Cerebellar cortex (tissue), 1 donor: ENCODE data around the gene MALAT1.

Experiments
- DNase-seq: peaks from one replicate; pipeline ENCODE4 v3.0.0-alpha.2; 2015; ENCODE audit warnings: low spot score

The MALAT1 gene

GRCh38 chr11:65479184-65480145, 19.4 kb upstream of the MALAT1 start:
- peak; percentile 85 for DNase-seq

GRCh38 chr11:65482306-65482850, 16.5 kb upstream of the MALAT1 start:
- DNase-seq: peak; percentile 50

DNA sequence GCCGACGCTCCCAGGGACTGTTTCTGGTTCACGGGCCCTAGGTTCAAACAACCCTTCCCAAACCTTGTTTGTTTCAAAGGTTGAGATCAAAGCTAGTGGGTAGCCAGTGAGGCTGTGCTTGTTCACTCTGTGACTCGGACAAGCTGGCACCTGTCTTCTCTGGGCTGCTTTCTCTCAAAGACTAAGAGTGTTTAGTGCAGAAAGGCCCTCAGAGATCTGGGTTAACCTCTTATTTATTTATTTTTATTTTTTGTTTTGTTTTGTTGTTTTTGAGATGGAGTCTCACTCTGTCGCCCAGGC, 13.0 kb upstream of the MALAT1 start:
- DNase-seq: peak; percentile 71

GRCh38 chr11:65486570-65487466, 12.0 kb upstream of the MALAT1 start:
- DNase-seq: no peak

GRCh38 chr11:65487467-65488272, 11.2 kb upstream of the MALAT1 start:
- DNase-seq: peak; percentile 100

DNA sequence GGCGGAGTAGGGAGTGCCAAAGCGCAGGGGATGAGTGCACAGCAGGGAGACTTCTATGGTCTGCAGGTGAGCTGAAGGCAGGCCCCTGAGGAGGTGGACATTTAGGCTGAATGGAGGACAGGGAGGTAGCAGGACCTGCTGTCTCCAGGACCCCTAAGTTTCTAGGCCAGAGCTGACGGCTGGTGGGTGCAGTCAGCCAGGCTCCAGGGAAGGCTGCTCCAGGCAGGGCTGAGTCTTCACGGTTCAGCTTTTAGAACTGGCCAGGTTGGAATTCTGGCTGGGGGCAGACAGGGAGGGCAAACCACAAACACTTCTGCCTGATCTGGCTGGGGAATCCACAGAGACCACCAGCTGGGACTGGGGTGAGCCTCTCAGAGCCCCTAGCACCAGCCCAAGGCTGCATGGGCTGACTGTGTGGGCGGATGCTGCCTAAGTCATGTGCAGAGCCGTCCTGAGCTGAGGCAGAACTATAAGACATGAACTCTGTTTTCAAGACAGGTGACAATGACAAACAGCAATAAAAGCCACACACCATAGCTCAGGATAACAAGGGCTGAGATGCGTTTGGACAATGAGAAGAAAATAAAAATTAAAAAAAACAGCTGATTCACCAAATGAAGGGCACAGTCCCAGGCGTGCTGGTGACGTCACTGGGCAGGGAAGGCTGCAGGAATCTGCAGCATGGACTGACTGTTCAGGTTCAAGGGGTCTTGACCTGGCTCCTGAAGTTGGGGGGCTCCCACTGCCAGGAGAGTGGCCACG, 10.4 kb upstream of the MALAT1 start:
- peak; percentile 70 for DNase-seq

- DNase-seq: peak; percentile 97
Measured at GRCh38 chr11:65489035-65489705, 9.7 kb upstream of the MALAT1 start.

DNA sequence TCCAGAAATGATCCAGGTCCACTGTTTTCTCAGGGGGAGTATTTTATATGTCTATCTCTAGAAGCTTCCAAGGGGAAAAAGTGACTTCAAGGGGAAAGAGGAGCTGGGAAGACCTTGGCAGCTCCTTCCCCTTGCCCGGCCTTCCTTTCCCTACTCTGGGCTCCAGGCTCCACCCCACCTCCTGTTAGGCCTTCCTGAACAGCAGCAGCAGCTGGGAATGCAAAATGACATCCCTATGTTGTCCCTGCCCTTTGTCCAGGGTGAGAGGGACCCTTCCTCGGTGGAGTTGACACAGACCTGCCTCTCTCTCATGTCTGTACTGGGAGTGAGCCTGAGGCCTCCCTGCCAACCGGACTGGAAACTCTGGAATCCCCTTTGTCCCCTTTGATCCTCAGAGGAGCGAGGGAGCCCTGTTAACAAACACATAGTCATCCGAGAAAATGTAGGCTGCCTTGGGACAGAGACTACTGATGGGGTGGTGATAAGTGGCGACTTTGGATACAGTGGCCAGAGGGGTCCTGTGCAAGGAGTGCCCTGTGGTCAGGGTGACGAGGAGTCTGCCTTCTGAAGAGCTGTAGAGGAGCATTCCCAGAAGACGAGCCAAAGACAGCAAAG, 9.0 kb upstream of the MALAT1 start:
- peak; percentile 29 for DNase-seq

DNA sequence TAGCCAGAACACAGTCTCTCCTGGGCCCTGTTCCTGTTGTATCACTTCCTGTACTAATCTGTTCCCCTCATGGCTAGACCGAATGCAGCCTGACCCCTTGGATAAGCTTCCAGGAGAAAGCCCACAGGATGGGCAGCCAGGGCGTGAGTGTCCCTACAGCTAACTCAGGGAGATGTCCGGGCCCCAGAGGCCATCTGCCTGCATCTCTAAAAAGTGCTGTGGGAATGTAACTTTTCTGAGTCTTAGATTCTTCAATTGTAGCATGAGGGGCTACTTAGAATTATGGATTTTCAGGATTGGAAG, 7.7 kb upstream of the MALAT1 start:
- DNase-seq: no peak

DNA sequence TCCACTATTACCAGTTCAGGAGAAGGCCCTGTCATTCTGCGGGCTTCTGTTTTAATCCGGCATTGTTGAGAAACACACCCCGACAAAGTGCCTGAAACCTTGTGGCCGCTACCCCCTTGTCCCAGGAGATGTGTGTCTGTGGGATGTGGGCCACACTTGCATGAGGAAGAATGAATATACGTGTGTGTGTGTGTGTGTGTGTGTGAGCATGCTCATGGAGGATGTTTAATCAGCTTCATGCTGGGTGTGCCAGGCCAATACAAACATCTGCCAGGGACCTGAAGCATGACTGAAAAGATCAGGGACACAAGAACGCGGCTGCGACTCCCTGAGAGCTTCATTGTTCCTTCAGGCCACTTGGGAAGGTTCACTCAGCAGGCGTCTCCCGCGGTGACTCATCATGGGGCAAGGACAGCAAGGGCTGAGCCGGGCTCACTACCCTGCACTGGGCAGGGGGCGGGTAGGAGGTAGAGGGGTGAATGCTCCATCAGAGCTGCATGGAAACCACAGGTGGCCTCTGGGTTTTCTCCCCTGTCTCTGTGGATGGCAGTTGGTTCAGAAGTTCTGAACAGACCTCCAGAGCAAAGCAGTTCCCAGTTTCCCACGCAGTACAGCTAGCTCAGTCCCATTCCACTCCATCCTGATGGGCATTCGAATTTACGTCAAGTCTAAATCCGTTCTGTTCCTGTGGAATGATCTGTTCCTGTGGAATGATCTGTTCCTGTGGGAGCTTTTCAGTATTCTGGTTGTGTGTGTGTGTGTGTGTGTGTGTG, 7.0 kb upstream of the MALAT1 start:
- peak; percentile 48 for DNase-seq

DNA sequence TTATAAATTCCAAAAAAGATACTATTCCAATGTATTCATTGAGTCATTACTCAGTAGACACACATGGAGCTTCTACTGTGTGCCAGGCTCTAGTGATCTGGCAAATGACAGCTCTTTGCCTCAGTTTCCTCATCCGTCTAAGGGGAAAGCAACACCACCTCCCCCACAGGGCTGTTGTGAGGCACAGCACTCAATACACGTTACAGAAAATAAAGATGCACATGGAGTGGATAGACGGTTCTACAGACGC, 6.5 kb upstream of the MALAT1 start:
- no peak for DNase-seq

GRCh38 chr11:65492637-65493366, 6.0 kb upstream of the MALAT1 start:
- DNase-seq: peak; percentile 85

- DNase-seq: peak; percentile 90
Measured at GRCh38 chr11:65493367-65494176, 5.3 kb upstream of the MALAT1 start.

- DNase-seq: peak; percentile 66
Measured at GRCh38 chr11:65496304-65497140, 2.3 kb upstream of the MALAT1 start.

DNA sequence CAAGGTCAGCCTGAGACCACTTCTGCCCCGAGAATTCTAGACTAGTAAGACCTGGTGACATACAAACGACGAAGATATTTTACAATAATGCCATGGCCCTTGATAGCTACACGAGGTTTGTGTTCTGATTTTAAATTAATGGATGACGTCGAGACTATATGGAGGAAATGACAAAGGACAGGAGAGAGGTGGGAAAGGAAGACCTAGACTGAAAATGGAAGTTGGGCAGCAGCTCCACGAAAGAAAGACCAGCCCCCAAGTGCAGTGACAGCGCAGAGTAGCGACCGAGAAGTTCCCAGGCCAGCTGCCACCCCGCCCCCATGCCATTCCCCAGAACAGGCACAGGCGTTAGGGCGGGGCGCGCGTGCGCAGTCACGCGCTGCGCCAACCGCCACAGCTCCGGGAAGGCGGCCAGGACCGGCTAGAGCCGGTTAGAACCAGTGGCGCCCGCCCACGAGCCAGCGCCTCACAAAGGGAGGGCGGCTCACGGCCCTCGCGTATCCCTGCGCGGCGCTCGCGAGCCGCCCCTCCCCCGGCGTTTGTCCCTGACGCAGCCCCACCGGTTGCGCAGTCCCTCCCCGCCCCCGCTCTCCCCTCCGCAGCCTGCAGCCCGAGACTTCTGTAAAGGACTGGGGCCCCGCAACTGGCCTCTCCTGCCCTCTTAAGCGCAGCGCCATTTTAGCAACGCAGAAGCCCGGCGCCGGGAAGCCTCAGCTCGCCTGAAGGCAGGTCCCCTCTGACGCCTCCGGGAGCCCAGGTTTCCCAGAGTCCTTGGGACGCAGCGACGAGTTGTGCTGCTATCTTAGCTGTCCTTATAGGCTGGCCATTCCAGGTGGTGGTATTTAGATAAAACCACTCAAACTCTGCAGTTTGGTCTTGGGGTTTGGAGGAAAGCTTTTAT, 1.5 kb upstream of the MALAT1 start:
- DNase-seq: peak; percentile 97
